GM12865 (cell line): Measurements from ENCODE around the gene ACLY.

Experiments
- DNase-seq: peaks from one replicate; pipeline ENCODE4 v3.0.0; 2010; ENCODE audit warnings: low read depth
- H3K4me3 ChIP-seq: 2 replicates; pipeline ENCODE4 v1.5.1; 2011; ENCODE audit warnings: mild to moderate bottlenecking, low read depth, low read length, control low read depth
- CTCF ChIP-seq: IDR thresholded peaks from 2 replicates; pipeline ENCODE4 v1.5.1; 2011; ENCODE audit warnings: low read length, control low read depth, low read depth, inconsistent platforms; ENCODE audit not compliant: insufficient read depth; ENCODE audit errors: missing control alignments

Gene ACLY

GRCh38 chr17:41896726-41897125, 22.0 kb downstream of the ACLY start:
- no peak overlapping the region for H3K4me3 ChIP-seq
- TF ChIP-seq CTCF = no peak
- no peak for DNase-seq

DNA sequence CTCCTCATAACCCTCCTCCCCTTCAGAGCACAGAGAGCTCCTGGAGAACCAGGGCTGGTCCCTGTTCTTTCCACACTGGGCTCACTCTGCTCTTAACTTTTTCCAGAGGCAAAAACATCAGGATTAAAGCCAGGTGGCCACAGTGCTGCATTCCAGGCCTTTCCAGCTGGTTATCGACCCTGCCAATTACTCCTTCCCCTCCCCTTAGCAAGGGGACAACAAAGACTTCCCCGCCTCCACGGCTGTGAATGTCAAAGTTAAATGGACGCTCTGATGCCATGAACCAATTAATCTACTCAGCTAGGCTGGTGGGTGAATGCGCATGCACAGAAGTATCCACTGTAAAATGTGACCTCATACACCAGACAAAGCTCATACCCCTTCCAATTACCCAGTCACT, 23.1 kb downstream of the ACLY start:
- DNase-seq = no peak
- TF ChIP-seq CTCF = no peak
- H3K4me3 ChIP-seq = no peak overlapping the region

- no peak overlapping the region for H3K4me3 ChIP-seq
- DNase-seq = no peak
- TF ChIP-seq CTCF = no peak
Measured at GRCh38 chr17:41894791-41895331, 23.9 kb downstream of the ACLY start.

- no peak overlapping the region for H3K4me3 ChIP-seq
- no peak for TF ChIP-seq CTCF
Measured at GRCh38 chr17:41893384-41893783, 25.4 kb downstream of the ACLY start.

DNA sequence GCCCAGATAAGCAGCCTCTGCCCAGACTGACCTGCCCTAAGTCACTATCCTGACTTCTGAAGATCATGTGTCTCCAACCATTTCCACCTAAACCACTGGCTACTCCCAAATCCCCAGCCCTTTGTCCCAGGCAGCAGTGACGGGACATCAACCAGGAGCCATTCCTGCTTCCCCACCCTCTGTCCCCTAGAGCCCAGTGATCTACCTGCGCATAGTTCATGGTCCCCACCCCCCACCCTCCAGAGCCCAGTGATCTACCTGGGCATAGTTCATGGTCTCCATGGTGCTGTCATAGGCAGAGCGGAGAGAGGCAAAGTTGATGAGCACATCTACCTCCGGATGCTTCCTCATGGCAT, 26.8 kb downstream of the ACLY start:
- no peak for DNase-seq
- TF ChIP-seq CTCF = no peak

More at GRCh38 chr17:41893384-41893783, 25.4 kb downstream of the ACLY start:
- DNase-seq = no peak

GRCh38 chr17:41891135-41892020, 27.4 kb downstream of the ACLY start:
- TF ChIP-seq CTCF = no peak
- no peak for DNase-seq
- no peak overlapping the region for H3K4me3 ChIP-seq

More for the DNA sequence above, 26.8 kb downstream of the ACLY start:
- H3K4me3 ChIP-seq = no peak overlapping the region
